Activated CD8-positive, alpha-beta memory T cell treated with anti-CD3 and anti-CD28 coated beads, Interleukin-2, amount 10 ng/mL, durations not matched to agents 7 days and 5 days (primary cell): ENCODE data around the gene A4GNT. TPM values are rescaled to one million over a fixed set of nuclear protein-coding genes. Genes with fewer than 3 reads are reported as not detected.

ENCODE experiments used
- ATAC-seq: fragments of 150-1000 bp; cut with Tn5 transposase; one replicate; pipeline ENCODE4 v1.10.0; 2021; ENCODE audit warnings: moderate library complexity
- CTCF ChIA-PET: fragments of 350-600 bp; sonication (Branson Sonifier 250); formaldehyde crosslinking; loops from one replicate; lab custom pipeline; 2021; ENCODE audit warnings: antibody characterized with exemption; lab: Charles Lee
- DNase-seq: peaks from one replicate; pipeline ENCODE4 v3.0.0-alpha.2; 2020
- H3K27ac Mint-ChIP-seq: one replicate; pipeline ENCODE4 v1.8.0; 2021; ENCODE audit warnings: mild to moderate bottlenecking, mixed read lengths
- H3K27me3 Mint-ChIP-seq: one replicate; pipeline ENCODE4 v1.8.0; 2021; ENCODE audit warnings: mixed read lengths
- H3K36me3 Mint-ChIP-seq: one replicate; pipeline ENCODE4 v1.8.0; 2021; ENCODE audit warnings: mild to moderate bottlenecking, mixed read lengths
- H3K4me1 Mint-ChIP-seq: one replicate; pipeline ENCODE4 v1.8.0; 2021; ENCODE audit warnings: mixed read lengths
- H3K4me3 Mint-ChIP-seq: one replicate; pipeline ENCODE4 v1.8.0; 2021; ENCODE audit warnings: mild to moderate bottlenecking, moderate library complexity, mixed read lengths
- H3K9me3 Mint-ChIP-seq: one replicate; pipeline ENCODE4 v1.8.0; 2022; ENCODE audit warnings: low read depth, mixed read lengths
- total RNA-seq, 2 experiments: library from RNA; stranded (reverse); gene quantifications; one replicate each; pipeline ENCODE4 v1.2.3, GENCODE V29; 2021

Gene A4GNT
- total RNA-seq, 2 experiments from 2014 or later, result not detected

DNA sequence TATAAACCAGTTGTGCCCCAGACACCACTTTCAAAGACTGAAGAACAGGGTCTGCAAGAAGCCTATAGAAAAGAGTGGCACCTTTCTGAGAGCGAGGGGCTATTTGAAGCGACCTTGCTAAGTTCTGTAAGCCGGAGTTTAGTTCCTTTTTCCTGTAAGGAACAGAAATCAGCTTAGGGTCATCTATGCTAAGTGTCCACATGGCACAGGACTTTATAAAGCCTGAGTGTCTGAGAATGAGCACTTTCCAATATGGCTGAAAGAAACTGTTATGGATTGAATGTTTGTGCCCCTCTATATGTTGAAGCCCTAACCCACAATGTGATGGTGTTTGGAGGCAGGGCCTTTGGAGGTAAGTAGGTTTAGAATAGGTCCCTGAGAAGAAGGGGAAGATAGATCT, 4.0 kb upstream of the A4GNT start:
- DNase-seq (no peak), ATAC-seq (no peak)
- no peaks in the 10 kb centered on the region for H3K36me3 Mint-ChIP-seq
- H3K27ac Mint-ChIP-seq, result no peak overlapping the region
- peaks cover 2% of the 10 kb centered on the region for H3K4me1 Mint-ChIP-seq
- CTCF ChIA-PET, result no interaction called here
- H3K27me3 Mint-ChIP-seq, result peaks cover 31% of the 10 kb centered on the region
- H3K4me3 Mint-ChIP-seq, result no peak overlapping the region
- H3K9me3 Mint-ChIP-seq, result no peaks in the 10 kb centered on the region

DNA sequence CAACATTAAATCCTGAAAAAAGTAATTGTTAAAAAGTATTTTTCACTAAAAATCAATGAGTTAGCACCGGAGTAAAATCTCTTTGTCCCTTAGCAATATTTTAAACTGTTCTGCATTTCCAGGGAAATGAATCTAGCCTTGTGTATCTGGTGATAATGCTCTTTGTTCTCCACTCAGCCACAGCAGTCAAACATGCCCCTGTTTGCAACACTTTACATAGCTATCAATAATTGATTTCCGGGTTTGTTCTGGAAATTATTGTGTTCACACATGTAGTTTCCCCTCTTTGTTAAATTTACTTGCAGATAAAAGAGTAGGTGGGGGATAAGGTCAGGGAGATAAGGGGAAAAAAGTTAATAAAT, 3.6 kb upstream of the A4GNT start:
- H3K4me3 Mint-ChIP-seq, result no peak overlapping the region
- no peaks in the 10 kb centered on the region for H3K9me3 Mint-ChIP-seq
- peaks cover 31% of the 10 kb centered on the region for H3K27me3 Mint-ChIP-seq
- CTCF ChIA-PET, result no interaction called here
- no peak overlapping the region for H3K27ac Mint-ChIP-seq
- ATAC-seq (no peak), DNase-seq (no peak)
- peaks cover 1% of the 10 kb centered on the region for H3K4me1 Mint-ChIP-seq
- H3K36me3 Mint-ChIP-seq, result no peaks in the 10 kb centered on the region

DNA sequence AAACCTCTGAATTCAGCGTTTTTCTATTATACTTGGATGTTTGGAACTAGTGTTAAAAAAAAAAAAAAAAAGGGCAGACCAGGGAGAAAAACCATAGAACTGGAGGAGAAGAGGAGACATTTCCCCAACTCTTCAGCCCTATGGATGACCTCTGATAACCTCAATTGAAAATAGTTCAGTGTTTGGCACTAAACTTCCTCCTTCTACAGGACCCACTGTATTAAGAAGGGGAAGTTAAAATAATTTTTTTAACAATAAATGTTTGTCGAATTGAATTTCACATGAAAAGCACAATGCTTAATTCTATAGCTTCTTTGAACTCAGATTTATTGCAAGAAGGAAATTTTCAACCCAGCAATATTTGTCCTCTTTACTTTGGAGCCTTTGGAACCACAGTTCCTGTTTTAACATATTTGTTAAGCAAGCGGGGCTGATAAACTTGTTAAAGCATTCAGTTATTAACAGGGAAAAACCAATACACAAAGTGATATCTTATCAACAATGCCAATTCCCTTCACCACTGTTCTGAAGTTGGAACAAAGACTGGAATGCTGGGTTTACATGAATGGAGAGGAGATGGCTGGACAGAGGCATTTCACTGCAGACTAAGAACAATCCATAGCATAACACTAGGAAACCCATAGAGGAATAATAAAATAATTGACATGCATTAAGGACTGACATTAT, 3.1 kb upstream of the A4GNT start:
- no peak for DNase-seq
- H3K4me1 Mint-ChIP-seq, result no peaks in the 10 kb centered on the region
- H3K9me3 Mint-ChIP-seq, result no peaks in the 10 kb centered on the region
- peaks cover 33% of the 10 kb centered on the region for H3K27me3 Mint-ChIP-seq
- H3K36me3 Mint-ChIP-seq, result no peaks in the 10 kb centered on the region
- no peak overlapping the region for H3K27ac Mint-ChIP-seq
- ATAC-seq, result no peak
- H3K4me3 Mint-ChIP-seq, result no peak overlapping the region
- CTCF ChIA-PET, result no interaction called here

DNA sequence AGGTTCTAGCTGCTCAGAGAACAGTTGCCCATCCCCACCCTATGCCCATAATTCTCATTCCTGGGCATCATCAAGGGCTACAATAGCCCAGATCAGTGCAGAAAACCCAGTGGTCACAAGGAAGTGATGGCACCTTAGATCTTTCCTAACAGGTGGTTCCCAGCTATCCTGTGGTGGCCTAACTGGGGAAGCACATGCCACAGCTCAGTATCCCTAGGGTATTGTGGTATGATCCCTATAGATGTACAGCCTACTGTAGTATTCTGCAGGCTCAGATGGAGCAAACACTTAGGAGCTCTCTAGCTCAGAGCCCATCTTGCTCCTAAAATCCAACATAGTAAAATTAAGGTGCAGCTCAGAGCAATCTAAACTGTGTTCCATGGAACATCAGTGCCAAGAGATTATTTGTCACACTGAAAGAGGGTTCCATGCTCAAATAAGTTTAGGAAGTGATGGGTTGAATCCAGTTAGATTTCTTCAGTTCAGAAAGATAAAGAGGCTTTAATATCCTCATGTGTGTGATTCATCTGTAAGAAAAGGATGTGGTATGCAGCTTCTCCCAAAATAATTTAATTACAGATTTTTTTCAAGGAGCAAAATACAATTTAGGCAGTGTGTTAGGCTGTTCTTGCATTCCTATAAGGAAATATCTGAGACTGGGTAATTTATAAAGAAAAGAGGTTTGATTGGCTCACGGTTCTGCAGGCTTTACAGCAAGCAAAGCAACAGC, 4.4 kb downstream of the A4GNT start:
- H3K36me3 Mint-ChIP-seq, result no peaks in the 10 kb centered on the region

DNA sequence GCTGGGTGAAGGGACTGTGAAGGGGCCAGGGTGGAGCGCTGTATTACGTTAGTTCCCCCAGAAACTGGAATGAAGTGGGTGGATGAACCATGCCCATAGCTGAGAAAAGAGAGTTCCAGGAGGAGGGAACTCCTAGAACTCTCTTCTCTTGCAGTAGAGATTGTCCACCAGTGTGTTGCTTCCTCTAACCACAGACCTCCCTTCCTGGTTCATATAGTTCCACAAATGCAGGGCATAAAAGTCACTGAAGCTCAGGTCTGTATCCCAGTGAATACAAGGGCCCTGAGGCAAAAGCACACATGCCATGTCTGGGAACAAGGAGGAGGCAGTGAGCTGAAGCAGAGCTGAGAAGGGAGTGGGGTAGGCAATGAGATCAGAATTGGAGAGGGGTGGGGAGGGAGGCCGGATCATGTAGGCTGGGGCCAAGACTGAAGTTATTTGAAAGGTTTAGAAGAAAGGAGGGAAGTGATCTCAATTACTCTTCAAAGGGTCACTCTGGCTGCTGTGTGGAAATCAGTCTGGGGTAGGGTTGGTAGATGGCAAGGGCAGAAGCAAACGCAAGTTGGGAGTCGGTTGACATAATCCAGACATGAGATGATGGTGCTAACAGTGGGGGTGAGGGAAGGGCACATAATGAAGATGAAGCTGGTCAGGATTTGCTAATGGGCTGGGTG, 6.5 kb downstream of the A4GNT start:
- Mint-ChIP-seq H3K36me3 (no peaks in the 10 kb centered on the region), H3K4me3 (no peak overlapping the region), H3K27ac (no peak overlapping the region), H3K4me1 (peaks cover 1% of the 10 kb centered on the region), H3K27me3 (peaks cover 29% of the 10 kb centered on the region), H3K9me3 (no peaks in the 10 kb centered on the region)
- DNase-seq (no peak), ATAC-seq (no peak)
- CTCF ChIA-PET, result interaction anchor here (0.9 to 1.2 kb wide), 2 partner anchors 10 to 57 kb away, joined by 3 read pairs; partner anchors contain the start of gene DZIP1L

More for the DNA sequence above, 4.4 kb downstream of the A4GNT start:
- Mint-ChIP-seq H3K27me3 (peaks cover 31% of the 10 kb centered on the region), H3K27ac (no peak overlapping the region), H3K4me1 (peaks cover 1% of the 10 kb centered on the region), H3K9me3 (no peaks in the 10 kb centered on the region), H3K4me3 (no peak overlapping the region)
- DNase-seq (no peak), ATAC-seq (no peak)
- CTCF ChIA-PET, result no interaction called here

DNA sequence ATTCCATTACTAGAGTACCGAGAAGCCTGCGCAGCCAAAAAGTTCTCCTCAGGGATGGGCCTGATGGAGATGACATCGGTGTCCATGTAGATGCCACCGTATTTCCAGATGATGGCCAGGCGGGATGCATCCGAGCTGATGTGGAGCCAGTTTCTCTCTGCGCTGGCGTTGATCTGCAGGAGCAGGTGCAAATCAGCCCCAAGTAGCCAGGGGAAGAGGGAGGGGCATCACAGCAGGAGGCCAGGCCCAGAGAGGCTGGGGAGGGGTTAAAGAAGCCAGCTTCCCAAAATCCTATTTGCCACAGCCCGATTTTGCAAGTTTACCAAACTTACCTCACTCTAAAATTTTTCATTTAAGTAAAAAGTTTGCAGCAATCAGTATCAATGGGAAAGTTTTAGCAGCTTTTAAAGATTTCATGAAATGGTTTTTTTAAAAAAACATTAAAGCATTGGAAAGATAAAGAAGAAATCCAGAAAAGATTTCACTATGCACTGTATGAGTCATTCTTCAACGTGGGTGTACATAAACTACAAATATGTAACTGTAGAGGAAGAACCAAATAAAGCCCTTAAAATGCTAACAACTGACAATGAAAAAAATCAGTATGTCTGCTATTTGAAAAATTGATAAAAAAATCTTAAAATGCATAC, 7.4 kb downstream of the A4GNT start:
- H3K4me1 Mint-ChIP-seq, result peaks cover 1% of the 10 kb centered on the region
- no peak for DNase-seq
- CTCF ChIA-PET, result interaction anchor here (0.9 to 1.2 kb wide), 2 partner anchors 10 to 56 kb away, joined by 3 read pairs; partner anchors contain the start of gene DZIP1L
- H3K36me3 Mint-ChIP-seq, result no peaks in the 10 kb centered on the region
- peaks cover 29% of the 10 kb centered on the region for H3K27me3 Mint-ChIP-seq
- H3K9me3 Mint-ChIP-seq, result no peaks in the 10 kb centered on the region
- H3K4me3 Mint-ChIP-seq, result no peak overlapping the region
- no peak overlapping the region for H3K27ac Mint-ChIP-seq
- ATAC-seq, result no peak

DNA sequence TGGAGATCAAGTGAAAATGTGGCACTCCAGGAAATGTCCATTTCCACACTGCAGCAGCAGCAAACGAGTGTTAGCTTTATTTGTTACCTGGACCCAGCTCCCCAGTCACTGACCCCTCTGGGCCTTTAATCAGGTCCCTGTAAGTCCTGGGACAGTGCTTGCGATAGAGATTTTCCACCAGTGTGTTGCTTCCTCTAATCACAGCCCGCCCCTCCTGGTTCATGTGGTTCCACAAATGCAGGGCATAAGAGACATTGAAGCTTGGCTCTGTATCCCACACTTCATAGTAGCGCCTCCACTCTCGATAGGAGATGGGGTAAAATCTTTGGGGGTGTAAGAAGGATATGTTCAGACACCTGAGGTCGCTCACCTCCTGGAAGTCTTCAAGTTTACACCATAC, 8.0 kb downstream of the A4GNT start:
- peaks cover 24% of the 10 kb centered on the region for H3K27me3 Mint-ChIP-seq
- no peak overlapping the region for H3K27ac Mint-ChIP-seq
- DNase-seq (no peak), ATAC-seq (no peak)
- CTCF ChIA-PET, result no interaction called here
- H3K4me3 Mint-ChIP-seq, result no peak overlapping the region
- H3K4me1 Mint-ChIP-seq, result peaks cover 1% of the 10 kb centered on the region
- H3K9me3 Mint-ChIP-seq, result no peaks in the 10 kb centered on the region
- H3K36me3 Mint-ChIP-seq, result no peaks in the 10 kb centered on the region

DNA sequence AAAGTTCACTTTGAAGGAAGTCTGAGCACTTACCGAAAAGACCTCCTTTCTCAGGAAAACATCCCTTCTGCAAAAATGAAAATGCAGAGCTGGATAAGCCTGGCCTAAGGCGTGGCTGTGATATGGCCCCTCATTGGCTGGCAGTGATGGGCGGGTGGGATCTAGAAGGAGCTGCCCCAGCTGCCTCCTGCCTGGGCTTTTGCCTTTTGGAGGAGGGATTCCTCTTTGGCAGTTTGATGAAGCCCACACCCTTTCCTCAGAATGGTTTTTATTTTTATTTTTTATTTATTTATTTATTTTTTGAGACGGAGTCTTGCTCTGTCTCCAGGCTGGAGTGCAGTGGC, 12.8 kb downstream of the A4GNT start:
- H3K4me3 Mint-ChIP-seq, result no peak overlapping the region
- H3K9me3 Mint-ChIP-seq, result no peaks in the 10 kb centered on the region
- H3K27me3 Mint-ChIP-seq, result peaks cover 52% of the 10 kb centered on the region
- ATAC-seq (no peak), DNase-seq (no peak)
- no peaks in the 10 kb centered on the region for H3K36me3 Mint-ChIP-seq
- peaks cover 6% of the 10 kb centered on the region for H3K4me1 Mint-ChIP-seq
- CTCF ChIA-PET, result interaction anchor here (1.6 to 3.2 kb wide), 6 partner anchors 37 to 56 kb away, joined by 5 to 44 read pairs (median 20); no protein-coding TSS in a partner anchor
- no peak overlapping the region for H3K27ac Mint-ChIP-seq

DNA sequence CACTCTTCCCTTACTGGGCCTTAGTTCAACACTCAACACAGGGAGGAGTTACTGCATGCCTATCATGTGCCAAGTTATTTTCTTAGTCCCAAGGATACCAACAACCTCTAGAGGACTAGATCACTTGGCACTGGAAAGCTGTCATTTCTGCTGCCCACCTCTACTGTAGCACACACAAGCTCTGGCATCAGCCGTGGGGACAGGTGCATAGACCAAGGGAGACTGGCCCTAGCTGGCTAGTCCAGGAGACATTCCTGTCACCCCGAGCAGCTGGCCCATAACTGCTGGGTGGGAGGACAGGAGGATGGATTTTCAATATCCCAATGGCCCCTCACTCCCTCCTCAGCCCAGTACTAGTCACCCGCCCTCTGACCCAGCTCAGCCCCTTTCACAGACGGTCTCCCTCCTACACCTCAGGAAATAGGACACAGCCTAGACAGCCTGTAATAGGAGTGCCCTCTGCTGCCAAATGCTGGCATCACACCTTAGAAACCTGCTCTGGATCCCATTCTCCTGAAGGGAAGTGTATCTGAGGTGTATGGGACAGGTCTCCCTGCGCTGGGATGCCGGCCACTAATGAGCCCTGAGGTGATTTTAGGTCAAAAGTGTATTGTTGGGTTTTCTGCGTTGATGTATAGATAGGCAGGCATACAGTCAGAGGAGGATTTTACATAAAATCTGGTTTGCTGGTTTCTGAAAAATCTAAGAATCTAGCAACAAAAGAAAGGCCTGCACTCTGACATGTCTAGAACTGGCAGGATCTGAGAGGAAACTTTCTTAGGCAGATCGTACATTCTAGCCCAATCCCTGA, 13.4 kb downstream of the A4GNT start:
- H3K27ac Mint-ChIP-seq, result no peak overlapping the region
- H3K36me3 Mint-ChIP-seq, result no peaks in the 10 kb centered on the region
- CTCF ChIA-PET, result interaction anchor here (0.5 to 3.2 kb wide), 16 partner anchors 12 to 577 kb away, joined by 3 to 44 read pairs (median 5); no protein-coding TSS in a partner anchor

DNA sequence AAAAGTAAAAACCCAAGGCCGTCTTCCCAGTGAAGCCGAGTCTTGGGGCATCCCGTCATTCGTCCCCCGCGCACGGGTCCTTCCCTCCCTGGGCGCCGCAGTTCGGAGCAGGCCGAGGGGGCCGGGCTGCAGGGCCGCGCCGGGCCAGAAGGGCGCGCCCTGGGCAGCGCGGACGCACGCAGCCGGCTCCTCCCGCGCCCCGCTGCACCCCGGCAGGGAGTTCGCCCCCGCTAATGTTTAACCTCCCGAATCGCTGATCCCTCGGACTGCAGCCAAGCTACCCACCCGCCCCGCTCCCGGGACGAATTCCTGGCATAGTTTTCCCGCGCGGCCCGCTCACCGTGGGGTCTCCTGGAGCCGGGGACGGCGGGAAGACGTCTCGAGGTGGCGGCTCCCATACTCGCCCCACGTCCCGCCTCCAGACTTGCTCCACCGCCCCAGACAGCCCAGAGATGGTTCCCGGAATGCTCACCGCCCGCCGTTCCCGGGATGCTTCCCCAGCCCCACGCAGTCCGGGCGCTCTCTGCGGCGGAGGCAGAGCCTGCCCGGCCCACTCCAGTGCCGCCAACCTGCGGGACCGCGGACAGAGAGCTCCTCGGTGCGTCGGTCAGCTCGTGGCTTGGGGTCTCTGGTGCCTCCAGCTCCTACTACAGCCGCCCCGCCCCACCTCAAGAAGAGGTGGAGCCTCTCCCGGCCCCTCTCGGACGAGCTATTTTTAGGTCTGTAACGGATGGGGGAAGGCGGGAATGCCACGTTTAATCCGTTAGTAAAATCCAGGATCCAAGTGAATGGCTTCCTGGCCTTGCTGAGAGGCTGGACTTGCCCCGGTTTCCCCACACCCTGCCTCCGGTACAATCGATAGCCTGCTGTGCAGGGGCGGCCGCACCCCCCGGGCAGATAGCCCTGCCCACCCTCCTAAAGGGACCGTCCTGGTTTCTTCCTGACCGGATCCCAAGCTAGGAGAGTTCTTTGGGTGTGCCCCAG, 16.9 kb downstream of the A4GNT start, which contains the start of gene DZIP1L:
DZIP1L (minus strand) TSS at position 621 of the 984 bp plus-strand sequence. CDS start 11,637 bp downstream, outside the sequence.
- Mint-ChIP-seq H3K9me3 (no peaks in the 10 kb centered on the region), H3K27me3 (peaks cover 64% of the 10 kb centered on the region), H3K4me1 (peaks cover 6% of the 10 kb centered on the region), H3K4me3 (peak within 1 kb of the TSS; percentile 71), H3K36me3 (no peaks in the 10 kb centered on the region), H3K27ac (no peak within 1 kb of the TSS)
- DNase-seq (peak; percentile 46), ATAC-seq (peak; percentile 96)
- CTCF ChIA-PET, result interaction anchor here (0.7 to 1.5 kb wide), 3 partner anchors 10 to 173 kb away, joined by 3 to 5 read pairs (median 5); no protein-coding TSS in a partner anchor

More for the DNA sequence above, 13.4 kb downstream of the A4GNT start:
- Mint-ChIP-seq H3K4me1 (peaks cover 6% of the 10 kb centered on the region), H3K27me3 (peaks cover 57% of the 10 kb centered on the region), H3K4me3 (no peak overlapping the region), H3K9me3 (no peaks in the 10 kb centered on the region)
- DNase-seq (peak; percentile 69), ATAC-seq (peak; percentile 64)

DNA sequence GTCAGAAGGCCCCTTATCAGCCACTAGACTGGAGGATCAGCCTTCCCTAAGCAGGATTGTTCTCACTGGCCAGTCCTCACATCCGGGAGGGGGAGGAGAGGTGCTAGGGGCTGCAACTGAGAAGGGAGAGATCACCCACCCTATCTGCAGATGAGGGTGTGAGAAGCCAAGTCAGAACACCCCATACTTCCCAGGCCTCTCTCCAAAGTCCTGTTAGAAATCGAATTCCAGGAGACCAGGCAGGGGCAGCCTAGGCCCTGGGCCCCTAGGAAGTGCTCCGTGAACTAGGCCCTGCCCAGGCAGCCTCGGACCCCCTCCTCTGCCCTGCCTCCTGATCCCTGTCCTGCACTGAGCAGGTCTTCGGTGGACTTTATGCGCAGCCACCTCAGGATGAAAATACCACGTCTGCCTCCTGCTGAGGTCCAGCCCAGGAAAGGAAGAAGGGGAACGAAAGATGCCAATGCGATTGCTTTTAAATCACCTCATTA, 17.7 kb downstream of the A4GNT start:
- no peaks in the 10 kb centered on the region for H3K36me3 Mint-ChIP-seq
- H3K27me3 Mint-ChIP-seq, result peaks cover 61% of the 10 kb centered on the region
- no peak for ATAC-seq
- no peak for DNase-seq
- H3K9me3 Mint-ChIP-seq, result no peaks in the 10 kb centered on the region
- CTCF ChIA-PET, result interaction anchor here (1.0 kb wide), 1 partner anchor 11 kb away, joined by 3 read pairs; no protein-coding TSS in a partner anchor
- peak overlapping the region; percentile 71 for H3K4me3 Mint-ChIP-seq
- H3K27ac Mint-ChIP-seq, result no peak overlapping the region
- H3K4me1 Mint-ChIP-seq, result peaks cover 6% of the 10 kb centered on the region
